Measurements from ENCODE around the gene EGR4.
"Not testable (repeated sequence)": the region's sequence is repeated elsewhere in the genome, so short reads cannot be mapped to it uniquely, and the experiment has no call there.

Gene EGR4

GRCh38 chr2:73262691-73263429, 30.5 kb downstream of the EGR4 start:
- not testable (repeated sequence) for DNase-seq

DNA sequence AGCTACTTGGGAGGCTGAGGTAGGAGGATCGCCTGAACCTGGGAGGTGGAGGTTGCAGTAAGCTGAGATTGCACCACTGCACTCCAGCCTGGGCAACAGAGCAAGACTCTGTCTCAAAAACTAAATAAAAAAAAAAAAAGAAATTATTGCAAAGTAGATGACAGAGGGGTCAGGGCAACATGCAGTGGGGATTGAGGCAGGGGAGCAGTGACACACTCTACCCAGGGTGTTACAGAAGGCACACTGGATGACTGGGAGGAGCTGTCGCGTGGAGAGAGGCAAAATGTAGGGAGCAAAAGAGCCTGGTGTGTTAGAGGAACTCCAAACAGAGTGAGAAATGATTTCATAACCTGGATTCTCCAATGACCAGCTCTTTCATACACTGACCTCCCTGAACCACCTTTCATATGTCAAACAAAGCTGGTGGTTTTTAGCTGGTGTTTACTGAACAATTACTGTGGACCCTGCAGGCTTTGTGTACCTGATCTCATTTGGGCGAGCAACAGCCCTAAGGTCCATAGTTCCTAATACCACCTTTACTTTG, 31.2 kb downstream of the EGR4 start:
- DNase-seq = no peak

GRCh38 chr2:73260338-73260984, 32.9 kb downstream of the EGR4 start:
- no peak for DNase-seq

GRCh38 chr2:73259704-73260337, 33.5 kb downstream of the EGR4 start:
- DNase-seq = no peak

- DNase-seq = no peak
Measured at GRCh38 chr2:73259276-73259675, 34.1 kb downstream of the EGR4 start.

DNA sequence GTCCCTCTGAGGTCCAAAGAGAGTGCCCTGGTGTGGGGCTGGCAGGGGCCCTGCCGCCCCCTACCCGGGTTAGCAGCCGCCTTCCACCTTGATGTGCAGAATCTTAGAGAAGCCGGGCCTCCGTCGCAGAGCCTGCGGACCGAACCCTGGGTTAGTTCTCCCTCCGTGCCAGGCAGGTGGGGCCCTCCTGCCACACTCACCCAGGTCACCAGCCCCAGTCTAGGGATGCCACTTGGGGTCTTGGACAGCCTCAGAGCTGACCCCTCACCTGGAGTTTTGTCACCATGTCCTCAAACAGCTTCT, 34.5 kb downstream of the EGR4 start:
- no peak for DNase-seq

DNA sequence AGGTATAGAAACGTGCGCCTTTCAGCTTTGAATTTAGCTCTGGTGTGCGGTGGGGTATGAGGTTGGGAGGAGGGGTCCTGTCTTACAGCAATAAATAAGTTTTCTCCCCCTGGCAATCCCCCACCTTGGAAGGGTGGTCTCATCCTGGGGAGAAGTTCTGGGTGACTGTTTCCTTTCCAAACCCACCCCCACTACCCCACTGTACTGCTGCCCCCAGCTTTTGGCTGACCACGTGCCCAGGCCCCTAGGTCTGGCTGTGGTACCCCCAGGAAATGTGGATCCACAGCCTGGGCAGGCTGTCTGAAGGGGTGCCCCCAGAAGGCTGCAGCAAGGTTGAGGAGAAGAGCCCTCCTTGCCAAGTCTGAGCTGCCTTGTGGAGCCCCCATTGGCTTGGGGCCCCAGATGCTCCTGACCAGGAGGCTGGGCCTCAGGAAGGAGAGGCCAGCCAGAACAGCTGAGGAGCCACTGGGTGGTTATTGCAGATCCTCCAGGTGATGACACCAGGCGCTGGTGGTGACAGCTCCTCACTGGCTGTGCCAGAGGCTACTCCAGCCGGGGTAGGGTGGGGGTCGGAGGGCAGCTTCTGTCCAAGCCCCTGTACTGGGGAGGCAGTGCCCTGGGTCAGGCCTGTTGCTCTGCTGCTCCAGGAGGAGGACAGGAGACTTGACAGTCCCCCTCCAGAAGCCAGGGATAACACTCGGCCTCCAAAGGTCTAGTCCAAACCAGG, 35.0 kb downstream of the EGR4 start:
- no peak for DNase-seq

- DNase-seq = no peak
Measured at GRCh38 chr2:73257425-73258125, 35.8 kb downstream of the EGR4 start.

DNA sequence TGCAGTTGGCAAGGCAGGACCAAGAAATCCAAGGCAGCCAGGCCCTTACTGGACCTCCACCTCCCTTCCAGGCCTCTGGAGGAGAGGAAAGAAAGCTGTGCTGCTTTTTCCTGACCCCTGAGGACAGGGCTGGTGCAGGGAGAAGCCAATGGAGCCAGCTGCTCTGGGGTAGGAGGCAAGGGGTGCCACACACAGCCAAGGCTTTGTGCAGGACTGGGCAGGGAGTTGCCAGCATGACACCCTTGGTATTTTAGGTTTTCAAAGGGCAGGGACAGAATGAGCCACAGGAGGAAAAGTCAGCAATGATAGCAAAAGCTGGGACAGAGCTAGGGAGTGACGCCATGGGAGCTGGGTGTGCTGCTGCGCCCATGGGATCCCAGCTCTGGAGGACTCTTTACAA, 36.3 kb downstream of the EGR4 start:
- no peak for DNase-seq

GRCh38 chr2:73256618-73256922, 36.8 kb downstream of the EGR4 start:
- no peak for DNase-seq

DNA sequence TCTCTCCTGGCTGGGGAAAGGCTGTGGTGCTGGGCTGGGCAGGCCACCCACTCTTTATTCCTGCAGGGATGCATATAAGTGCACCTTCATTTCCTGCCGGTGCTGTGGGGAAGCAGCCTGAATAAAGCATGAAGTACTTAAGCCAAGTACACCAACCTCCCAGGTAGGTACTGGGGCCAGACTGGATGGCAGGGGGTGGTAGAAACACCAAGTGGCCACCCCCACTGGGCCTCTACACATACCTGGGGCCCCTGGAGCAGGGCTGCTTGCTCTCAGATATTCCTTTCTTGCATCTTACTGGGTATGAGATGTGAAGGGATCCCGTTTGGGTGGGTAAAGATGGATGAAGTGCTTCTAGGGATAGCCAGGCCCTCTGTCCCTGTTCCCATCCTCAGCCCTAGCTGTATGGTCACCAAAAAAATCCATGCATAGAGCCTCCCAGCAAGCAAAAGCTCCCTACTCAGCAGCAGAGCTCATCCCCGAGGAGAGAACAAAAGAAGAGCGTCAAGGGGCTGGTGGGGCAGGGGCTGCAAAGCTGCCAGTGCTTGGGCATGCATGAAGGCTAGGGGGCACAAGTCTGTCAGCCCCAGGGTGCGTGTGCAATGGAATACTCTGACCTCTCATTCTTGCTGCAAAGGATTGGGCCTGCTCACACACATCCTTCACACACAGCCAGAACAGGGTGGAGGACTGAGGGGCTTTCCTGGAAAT, 37.3 kb downstream of the EGR4 start:
- DNase-seq = no peak

- DNase-seq = no peak
Measured at GRCh38 chr2:73255007-73255644, 38.2 kb downstream of the EGR4 start.

DNA sequence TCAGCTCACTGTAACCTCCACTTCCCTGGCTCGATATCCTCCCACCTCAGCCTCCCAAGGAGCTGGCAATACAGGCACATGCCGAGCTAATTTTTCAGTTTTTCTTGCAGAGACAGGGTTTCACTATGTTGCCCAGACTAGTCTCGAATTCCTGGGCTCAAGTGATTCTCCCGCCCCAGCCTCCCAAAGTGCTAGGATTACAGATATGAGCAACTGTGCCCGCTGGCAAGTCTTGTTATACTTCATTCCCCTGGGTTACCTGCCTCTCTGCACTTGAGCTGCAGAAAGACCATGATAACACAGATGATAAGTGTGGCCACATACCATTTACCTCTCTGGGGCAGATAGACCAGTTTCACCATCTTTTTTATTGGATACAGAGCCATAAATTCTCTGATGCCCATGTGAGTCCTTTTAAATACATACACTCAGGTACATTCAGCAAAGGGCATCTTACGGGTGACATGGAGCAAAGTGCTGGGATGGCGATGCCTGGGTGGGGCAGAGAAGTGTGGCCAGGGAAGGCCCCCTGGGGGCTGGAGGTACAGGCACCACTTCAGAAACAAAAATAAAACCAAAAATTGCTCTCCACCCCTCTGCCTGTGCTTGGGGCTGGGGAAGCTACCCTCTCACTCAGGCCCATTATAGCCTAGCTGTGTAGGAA, 38.9 kb downstream of the EGR4 start:
- DNase-seq = no peak

DNA sequence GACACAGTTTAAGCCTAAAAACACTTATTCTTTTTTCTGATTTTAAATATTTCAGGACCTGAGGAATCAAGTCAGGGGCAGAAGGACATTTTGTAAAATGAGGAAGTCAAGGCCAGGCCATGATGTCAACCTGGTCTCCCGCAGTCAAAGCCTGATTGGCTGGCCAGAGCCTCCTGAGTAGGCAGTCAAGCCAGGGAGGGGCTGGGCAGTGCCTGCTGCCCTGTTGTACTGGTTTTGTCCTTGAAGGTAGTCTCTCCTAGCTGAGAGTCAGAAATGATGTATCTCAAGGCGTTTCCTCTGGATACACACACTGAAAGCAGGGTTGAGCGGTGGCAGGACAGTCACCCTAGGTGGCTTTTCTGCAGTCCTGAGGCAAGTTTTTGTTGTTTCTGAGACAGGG, 39.4 kb downstream of the EGR4 start:
- DNase-seq = no peak

DNA sequence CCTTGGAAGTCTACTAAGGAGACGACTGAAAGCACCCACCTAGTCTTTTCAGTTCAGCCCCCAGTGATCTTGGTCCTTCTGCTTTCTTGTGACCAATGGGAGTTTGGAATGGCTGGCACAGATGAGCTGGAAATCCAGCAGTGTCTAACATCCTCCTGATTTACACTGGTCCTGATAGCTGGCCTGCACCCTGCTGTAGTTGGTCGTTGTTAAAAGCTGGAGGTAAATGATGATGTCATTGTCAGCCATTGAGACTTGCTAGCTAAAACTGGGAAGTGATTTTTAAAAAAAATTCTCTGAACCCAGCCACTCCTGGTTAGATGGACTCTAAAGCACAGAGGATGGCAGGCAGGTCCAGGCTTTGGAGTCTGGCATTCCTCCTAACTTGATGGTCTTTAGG, 39.9 kb downstream of the EGR4 start:
- no peak for DNase-seq

- DNase-seq = no peak
Measured at GRCh38 chr2:73252238-73253027, 40.9 kb downstream of the EGR4 start.

GRCh38 chr2:73250872-73251846, 42.2 kb downstream of the EGR4 start:
- no peak for DNase-seq

DNA sequence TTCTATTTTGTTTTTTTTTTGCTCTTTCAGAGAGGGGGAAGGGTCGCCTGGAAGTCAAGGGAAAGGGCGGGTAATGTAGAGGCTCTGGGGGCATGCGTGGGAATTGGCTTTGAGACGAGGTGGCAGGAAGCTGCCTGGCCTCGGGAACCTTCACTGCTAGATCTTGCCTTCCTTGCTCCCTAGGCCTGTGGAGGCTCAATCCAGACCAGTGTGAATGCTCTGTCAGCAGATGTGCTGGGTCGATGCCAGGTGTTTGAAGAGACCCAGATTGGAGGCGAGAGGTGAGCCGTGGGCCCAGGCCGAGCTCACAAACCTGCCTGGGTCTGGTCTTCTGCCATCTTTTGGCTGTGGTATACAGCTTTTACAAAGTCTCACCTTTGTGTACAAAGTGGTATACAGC, 43.7 kb downstream of the EGR4 start:
- no peak for DNase-seq

- no peak for DNase-seq
Measured at GRCh38 chr2:73246850-73247249, 46.5 kb downstream of the EGR4 start.
